Gastrocnemius medialis (tissue), 4 donors: ENCODE data around the gene ZNF580.

ENCODE experiments used
- POLR2A ChIP-seq, 2 donors: fragments of 450-650 bp; IDR thresholded peaks; one replicate each; pipeline ENCODE4 v1.6.1; 2017; ENCODE audit warnings: antibody characterized with exemption in 2 of 2, mild to moderate bottlenecking in 2 of 2, moderate library complexity in 2 of 2
- TF ChIP-seq, protein P1 (sequence below), 5 experiments: fragments of 450-650 bp in 3 of 5; fragments of 200-600 bp in 2 of 5; sonication (generic) in 2 of 5; IDR thresholded peaks in 4 of 5; conservative IDR thresholded peaks in 1 of 5; 1 replicate in 4 of 5; 2 replicates in 1 of 5; pipeline ENCODE4 v1.5.1; 2016 to 2019; ENCODE audit warnings: antibody characterized with exemption in 5 of 5, mild to moderate bottlenecking in 3 of 5, moderate library complexity in 3 of 5

DNA sequence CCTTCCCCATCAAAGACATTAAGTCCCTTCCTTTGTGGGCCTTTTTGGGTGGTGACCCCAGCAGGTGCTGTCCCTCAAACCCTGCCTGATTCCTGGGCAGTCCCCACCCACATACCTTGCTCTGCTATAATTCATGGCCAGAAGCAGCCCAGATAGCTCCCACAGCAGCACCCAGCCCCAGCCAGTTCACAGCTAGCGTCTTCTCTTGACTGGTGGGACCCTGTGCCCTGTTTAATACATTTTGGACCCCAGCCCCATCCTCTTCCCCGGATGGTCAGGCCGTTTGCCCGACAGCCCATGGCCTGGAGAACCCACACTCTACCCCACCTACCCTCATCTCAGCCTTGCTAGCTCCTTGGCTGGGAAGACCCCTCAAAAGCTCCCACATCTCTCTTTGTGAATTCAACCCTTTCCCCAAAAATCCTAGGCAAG, 9.3 kb downstream of the ZNF580 start:
- TF ChIP-seq, protein P1, sequence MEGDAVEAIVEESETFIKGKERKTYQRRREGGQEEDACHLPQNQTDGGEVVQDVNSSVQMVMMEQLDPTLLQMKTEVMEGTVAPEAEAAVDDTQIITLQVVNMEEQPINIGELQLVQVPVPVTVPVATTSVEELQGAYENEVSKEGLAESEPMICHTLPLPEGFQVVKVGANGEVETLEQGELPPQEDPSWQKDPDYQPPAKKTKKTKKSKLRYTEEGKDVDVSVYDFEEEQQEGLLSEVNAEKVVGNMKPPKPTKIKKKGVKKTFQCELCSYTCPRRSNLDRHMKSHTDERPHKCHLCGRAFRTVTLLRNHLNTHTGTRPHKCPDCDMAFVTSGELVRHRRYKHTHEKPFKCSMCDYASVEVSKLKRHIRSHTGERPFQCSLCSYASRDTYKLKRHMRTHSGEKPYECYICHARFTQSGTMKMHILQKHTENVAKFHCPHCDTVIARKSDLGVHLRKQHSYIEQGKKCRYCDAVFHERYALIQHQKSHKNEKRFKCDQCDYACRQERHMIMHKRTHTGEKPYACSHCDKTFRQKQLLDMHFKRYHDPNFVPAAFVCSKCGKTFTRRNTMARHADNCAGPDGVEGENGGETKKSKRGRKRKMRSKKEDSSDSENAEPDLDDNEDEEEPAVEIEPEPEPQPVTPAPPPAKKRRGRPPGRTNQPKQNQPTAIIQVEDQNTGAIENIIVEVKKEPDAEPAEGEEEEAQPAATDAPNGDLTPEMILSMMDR (IDR thresholded peaks at IDR 0.05 in 4 of 5, conservative IDR thresholded peaks at IDR 0.05 in 1 of 5): no peak
- no peak for TF ChIP-seq POLR2A (IDR thresholded peaks at IDR 0.05)
